ENCODE results near the gene PDE6G.
"Not testable (repeated sequence)": the region's sequence is repeated elsewhere in the genome, so short reads cannot be mapped to it uniquely, and the experiment has no call there.

The PDE6G gene

DNA sequence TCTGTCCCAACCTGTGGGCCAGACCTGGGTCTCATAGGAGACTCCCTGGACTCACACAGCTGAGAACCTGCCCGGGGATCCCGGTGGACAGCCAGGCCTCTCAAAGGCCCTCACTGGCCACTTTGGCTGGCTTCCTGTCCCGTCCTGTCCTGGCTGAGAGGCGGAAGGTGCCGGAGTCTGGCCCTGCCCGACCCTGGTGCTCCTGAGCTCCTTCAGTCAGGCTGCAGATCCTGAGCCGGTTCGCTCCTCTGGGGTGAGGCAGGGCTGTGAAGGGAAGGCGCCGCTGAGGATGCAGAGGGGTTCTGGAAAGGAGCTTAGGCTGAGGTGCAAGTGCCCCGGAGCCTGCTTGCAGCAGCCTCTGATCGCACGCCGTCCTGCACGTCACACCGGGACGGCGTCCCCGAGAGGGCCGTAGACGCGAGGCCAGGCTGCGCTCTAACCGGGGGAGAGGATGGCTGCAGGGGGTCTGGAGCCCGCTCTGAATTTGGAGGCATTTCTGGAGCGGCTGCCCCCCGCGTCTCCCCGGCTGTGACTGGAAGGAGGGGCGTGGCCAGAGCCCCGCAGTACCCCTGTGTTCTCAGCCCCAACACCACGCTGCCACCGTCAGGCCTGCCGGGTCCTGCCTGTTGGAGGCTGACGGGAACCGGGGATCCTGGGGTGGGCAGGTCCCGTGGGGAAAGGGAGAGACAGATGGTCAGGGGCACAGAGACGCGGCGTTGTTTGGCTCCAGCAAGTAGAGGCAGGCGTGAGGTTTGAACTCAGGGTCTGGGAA, 31.6 kb upstream of the PDE6G start:
- peak; percentile 84 for DNase-seq

DNA sequence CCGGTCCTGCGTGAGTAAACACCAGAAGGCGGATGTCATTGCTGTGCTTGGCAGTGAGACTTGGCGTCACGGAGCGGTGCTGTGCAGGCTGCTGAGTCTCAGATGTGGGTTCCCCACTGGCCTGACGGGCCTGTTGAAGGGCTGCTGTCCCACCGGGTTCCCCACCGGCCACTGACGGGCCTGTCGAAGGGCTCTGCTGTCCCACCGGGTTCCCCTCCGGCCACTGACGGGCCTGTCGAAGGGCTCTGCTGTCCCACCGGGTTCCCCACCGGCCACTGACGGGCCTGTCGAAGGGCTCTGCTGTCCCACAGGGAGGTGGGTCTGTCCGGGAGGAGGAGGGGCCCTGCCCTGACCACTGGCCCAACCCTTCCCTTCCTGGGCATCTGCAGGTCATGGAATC, 30.3 kb upstream of the PDE6G start:
- no peak for DNase-seq

DNA sequence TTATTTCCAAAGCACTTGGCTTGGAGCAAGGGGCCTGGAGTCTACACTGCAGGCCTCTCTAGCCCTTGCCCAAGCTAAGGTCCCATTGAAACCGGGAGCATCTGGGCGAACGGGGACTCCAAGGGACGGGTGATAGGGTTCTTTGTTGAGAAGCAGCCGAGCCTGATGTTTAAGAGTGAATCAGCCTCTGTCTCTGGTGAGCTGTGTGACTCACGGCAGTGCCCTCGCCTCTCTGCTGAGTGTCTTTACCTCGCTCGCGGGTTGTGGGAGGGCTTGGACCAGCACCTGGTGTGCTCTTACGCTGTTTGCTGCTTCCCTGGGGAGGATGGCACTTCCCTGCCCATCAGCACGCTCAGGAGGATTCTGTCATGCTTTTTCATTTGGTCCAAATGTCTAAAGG, 28.8 kb upstream of the PDE6G start:
- DNase-seq, result no peak

DNA sequence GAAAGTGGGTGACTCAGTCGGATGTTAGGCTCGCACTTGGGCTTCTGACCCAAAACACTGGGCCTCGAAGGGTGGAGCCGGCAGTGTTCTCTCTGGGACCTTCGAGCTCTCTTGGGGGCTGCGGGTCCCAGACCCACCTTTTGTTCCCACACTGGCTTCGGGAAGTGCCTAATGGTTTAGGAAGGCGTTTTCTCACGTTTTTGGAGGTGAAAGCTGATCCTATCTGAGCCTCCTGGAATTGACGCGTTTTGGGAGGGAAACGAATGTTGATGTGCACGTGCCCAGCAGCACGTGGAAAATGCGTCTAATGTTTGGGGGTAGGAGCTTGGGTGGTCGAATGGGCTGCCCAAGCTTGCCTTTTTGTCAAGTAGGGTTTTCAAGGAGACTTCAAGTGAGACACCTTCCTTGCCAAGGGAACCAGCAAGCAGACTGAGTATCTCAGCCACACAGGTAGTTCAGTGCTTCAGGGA, 28.1 kb upstream of the PDE6G start:
- no peak for DNase-seq

DNA sequence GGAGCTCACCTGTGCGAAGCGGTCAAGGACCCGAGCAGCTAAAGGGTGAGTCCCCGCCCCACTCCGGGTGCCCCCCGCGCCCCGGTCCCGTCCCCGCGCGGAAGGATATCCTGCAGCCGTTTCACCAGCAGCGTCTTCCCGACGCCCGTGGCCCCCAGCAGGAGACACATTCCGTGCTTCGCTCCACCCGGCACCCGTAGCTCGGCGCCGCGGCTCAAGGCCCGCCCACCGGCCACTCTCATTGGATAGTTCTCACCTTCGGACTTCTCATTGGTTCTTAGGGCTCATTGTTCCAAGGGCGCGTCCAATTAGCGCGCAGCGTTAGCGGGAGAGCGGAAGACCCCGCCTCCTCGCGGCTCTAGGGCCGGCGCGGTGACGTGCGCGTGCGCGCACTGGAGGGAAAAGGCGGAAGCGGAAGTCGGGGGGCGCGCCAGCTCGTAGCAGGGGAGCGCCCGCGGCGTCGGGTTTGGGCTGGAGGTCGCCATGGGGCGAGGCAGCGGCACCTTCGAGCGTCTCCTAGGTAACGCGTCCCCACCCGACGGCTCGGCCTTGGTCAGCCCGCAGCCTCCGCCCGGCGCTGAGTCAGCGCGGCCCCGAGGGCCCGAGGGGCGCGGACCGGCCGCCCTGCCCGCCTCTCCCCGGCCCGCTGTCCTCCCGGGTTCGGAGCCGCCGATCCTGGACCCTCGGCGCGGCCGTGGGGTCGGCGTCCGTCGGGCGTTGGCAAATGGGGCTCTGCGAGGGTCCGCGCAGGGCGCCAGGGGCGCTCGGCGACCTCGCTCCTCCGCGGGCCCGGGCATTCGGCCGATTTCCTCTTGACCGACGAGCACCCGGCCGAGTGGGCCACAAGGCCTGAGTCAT, 27.5 kb upstream of the PDE6G start, which contains the start of the genes ARL16 and HGS:
ARL16 (minus strand) TSS at position 214 of the 858 bp plus-strand sequence; CDS start at position 170, 44 bp downstream.
HGS (plus strand) TSS at position 428 of the 858 bp plus-strand sequence; CDS start at position 484, 56 bp downstream.
- peak; percentile 98 for DNase-seq

DNA sequence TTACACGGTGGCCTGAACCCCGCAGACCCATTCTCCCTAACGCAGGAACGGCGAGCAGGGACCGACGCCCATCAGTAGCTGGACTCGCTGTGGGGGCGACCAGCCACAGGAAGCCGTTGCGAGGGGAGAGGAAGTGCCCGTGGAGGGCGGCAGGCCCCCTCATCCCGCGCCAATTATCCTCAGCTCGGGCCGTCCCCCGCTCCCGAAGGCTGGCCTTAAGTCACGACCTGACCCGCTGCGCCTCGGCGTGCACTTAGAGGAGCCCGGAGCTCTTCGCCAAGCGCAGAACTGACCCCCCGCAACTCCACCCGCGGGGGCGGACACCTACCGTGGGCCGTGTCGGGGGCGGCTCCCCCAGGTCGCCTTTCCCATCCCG, 26.9 kb upstream of the PDE6G start:
- DNase-seq, result no peak

DNA sequence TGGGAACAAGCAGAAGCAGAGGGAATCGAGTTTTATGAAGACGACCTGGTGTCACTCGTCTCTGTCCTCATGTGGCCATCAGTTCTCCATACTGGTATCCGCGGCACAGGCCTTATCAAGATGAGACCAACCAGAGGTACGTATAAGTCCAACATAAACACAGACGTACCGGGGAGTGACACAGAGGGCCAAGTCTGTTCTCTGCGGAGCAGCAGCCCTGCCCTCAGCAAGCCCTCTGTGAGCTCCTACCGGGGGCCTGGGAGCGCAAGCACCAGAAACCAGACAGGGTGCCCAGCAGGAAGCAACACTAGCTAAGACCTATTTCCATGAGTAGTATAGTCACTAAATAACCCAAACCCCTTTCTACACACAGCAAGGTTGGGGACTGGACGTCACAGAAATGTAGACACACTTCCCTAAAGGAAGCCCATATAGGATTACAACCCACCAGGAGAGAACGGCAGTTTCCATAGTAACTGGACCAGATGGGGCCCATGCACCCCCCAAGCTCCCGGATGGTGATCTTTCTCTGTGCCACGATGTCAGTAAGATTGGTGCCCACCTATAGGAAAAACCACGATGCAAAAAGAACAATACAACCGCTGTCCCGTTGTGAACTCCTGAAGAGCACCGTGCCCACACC, 26.3 kb upstream of the PDE6G start:
- DNase-seq, result no peak

DNA sequence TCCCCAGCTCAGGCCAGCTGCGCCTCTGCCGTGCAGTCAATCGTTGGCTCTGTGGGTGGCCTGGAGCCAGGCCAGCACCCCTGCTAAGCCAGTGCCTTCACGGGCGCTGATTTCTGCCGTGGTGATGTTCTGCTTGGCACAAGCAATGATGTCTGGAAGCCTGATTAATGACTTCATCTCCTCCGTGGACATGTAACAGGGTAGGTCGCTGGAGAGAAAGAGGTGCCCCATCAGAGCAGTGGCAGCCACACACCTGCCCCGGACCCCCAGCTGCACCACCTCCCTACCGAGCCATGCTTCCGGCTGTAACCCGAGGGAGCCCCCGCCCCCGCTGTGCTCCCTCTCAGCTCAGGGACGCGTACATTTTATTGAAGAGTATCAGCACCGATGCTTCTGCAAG, 25.3 kb upstream of the PDE6G start:
- no peak for DNase-seq

DNA sequence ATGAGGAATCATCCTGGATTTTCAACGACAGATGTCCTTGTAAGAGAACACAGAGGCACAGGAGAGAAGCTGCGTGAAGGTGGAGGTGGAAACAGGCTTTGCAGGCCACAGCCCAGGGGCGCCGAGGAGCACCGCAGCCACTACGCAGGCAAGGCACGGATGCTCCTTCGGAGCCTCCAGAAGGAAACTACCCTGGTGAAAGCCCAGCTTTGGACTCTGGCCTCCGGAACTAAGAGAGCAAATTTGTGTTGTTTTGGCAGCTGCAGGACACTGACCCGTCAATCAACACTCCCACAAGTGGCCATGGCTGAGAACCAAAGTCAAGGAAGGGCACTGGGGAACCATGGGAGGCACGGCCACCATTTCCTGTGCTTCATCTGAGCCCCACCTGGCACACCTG, 23.8 kb upstream of the PDE6G start:
- DNase-seq, result no peak

DNA sequence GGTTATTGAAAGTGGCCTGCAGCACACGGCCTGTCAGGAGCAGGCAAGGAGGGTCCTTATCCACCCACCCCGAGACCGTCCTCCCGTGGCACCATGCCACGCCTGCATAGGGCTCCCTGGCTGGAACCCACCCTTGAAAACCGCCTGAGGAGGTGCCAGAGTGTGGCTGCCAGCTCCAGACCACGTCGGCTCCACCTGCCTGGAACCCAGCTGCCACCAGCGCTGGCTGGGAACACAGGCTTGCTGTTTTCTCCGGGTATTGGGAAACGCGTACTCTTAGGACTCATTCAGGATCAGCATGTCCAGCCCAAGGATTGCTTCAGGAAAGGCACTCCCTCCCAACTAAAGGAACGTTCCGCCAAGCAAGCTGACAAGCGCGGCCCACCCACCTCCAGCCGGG, 20.6 kb upstream of the PDE6G start:
- no peak for DNase-seq

DNA sequence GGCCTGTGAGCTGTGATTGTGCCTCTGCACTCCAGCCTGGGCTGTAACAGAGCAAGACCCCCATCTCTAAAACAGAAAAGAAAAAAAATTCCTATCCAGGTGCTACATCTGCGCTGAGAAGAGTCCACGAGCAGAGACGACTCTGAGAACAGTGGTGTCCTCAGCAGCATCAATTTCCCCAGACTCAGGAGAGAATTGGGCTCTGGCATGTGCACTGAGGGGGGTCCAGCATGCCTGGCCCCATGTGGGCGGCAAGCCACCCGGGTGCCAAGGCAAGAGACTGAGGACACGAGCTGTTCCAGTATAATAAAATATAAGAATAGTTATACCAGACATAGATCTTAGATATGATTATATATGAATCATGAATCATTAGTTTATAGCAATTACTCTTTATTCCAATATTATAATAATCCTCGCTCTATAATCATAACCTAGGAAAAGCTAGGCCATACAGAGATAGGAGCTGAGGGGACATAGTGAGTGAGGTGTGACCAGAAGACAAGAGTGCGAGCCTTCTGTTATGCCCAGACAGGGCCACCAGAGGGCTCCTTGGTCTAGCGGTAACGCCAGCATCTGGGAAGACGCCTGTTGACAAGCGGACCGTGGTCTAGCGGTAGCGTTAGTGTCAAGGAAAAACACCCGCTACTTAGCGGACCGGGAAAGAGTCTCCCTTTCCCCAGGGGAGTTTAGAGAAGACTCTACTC, 19.3 kb upstream of the PDE6G start:
- DNase-seq, result not testable (repeated sequence)

DNA sequence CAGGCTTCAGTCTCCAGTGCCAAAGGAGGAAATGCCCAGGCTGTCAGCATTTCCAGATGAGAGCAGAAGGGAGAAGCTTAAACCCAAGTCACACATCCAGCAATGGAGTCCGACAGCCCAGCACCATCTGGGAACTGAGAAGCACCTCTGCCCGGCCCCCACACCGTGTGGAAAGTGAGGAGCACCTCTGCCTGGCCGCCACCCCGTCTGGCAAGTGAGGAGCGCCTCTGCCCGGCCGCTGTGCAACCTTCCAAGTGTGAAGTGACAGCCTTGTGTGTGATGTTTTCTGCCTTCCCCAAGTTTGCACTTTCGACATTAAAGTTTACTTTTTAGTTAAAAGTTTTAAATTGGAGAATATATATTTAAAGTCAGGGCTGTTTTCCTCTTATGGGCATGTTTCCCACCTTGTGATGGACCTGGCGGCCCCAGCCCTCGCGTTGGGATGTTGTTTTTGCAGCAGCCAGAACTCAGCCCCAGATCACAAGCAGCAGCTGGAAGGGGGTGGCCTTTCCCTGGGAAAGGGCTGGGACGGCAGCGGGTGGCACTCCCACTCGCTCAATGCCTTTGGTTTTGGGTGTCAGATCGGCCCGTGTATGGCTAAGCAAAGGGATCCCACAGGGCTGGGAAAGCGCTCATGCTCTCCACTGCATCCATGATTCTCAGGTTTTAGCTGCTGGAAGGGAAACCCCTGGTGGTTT, 17.4 kb upstream of the PDE6G start:
- no peak for DNase-seq

DNA sequence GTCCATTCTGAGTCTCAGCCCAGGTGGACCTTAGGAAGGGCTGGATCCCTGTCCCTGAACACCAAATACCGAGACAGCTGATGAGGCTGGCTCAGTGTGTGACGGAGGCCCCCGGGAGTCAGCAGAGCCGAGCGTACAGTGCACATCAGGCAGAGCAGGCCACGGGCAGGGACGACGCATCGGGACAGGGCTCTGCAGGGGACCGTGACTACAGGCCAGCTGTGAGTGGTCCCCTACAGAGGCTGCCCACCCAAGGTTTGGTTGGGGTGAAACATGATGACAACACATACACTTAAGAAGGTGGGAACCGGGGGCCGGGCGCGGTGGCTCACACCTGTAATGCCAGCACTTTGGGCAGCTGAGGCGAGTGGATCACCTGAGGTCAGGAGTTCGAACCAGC, 16.6 kb upstream of the PDE6G start:
- DNase-seq, result no peak

DNA sequence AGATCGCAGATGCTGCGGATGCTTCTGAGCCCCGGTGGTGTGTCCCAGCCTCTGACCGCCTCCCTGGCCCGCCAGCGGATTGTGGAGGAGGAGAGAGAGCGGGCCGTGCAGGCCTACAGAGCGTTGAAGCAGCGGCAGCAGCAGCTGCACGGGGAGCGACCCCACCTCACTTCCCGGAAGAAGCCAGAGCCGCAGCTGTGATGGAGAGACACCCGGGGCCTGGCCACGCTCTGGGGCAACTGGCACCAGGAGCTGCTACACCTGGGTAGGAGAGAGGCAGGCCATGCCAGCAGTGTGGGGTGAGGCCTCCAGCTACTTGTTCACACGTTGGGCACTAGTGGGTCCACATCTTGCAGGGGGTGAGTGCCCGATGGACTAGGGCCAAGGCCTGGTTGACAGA, 16.2 kb upstream of the PDE6G start:
- DNase-seq, result no peak

DNA sequence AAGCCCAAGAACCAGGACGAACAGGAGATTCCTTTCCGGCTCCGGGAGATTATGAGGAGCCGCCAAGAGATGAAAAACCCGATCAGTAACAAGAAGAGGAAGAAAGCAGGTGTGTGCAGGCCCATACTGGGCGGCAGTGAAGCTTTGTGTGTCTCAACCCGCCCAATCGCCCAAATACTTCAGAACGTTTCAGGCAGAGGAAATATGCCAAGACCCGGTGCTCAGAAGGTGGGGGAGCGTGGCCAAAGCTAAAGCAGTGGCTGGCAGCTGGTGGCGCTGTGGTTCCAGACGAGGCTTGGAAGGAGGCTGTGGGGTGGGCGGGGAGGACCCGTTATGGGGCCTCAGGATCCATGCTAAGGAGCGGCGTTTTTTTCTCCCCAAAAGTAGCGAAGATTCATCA, 11.4 kb upstream of the PDE6G start:
- DNase-seq, result no peak

DNA sequence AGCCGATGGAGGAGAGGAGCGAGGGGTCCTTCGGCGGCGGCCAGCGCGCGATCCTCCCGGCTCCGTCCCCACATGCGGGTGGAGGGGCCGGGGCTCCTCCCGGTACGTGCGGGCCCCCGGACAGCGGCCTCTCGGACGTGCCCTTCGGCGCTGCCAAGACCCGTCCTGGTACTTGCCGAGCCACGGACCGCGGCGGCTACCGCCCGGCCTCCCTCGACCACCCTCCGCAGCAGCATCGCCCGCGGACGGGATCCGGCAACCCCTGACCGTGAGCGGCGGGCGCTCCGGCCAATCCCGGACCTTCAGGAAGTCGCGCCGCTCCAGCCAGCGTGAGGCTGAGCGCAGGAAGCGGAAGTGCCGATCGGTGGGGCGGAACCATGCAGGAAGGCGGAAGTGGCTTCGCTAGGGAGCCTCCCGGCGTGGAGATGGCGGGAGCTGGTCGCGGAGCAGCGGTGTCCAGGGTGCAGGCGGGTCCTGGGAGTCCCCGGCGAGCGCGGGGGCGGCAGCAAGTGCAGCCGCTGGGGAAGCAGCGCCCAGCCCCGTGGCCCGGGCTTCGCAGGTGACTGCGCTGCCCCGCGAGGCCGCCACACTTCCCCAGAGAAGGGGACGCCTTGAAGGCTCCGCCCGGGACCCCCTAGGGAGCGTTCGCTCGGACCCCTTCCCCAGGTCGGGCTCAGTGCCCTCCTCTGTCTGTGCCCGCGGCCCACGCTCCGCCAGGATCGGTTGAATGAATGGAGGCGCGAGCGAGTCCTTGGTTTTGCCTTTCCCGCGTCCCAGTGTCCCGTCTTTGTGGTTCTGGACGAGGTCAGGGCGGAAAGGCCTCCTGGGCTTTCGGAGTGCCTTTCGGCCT, 10.2 kb upstream of the PDE6G start, which contains the start of the genes CCDC137 and OXLD1:
CCDC137 (plus strand) TSS at position 396 of the 850 bp plus-strand sequence; CDS start at position 426, 30 bp downstream.
OXLD1 (minus strand) TSS at position 264 of the 850 bp plus-strand sequence; CDS start at position 236, 28 bp downstream.
- peak; percentile 82 for DNase-seq

DNA sequence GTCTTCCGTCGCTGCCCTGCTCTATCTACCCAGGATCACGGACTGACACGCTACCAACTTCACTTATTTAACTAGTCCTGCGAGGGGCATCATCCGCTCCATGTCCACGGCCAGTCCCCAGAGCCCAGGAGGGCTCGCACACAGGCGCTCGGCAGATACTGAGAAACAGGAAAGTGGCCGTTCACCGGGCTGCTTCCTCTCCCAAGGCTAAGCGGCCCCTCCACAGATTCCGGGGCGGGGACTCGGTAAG, 9.7 kb upstream of the PDE6G start:
- no peak for DNase-seq

DNA sequence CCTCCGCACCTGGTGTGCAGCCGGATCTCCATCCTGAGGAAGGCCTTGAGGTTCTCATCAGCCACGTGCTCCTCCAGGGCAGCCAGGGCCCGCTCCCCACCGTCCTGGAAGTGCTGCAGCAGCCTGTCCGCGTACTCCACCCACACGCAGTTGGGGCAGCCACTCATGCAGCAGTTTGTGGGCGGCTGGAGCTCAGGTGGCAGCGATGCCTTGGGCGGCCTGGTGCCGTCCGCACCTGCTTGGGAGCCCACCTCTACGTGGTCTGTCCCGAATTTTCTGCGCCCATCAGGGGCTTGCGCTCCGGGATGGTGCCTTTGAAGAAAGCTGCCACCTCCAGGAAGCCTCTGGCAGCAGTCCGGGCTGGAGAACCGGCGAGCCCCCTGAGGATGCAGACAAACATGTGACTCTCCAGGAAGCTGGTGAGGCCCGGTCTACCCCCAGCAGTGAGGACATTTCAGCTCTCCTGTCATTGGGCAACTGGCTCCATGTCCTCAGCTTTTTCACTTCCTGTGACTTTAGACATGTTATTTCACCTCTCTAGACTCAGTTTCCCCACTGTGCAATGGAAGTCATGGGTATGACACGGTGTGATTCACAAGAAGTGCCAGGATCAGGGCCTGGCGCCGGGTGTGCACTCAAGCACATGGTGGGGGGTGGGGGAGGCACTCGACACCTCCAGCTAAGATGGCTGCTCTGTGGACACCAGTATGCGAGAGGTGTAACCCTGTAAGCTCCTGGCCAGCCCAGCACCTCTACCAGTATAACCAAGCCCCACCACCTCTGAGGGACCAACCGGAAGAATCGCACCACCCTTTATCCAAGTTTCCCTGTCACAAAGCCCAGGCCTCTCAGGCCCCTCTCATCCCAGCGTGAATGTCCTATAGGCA, 9.1 kb upstream of the PDE6G start:
- DNase-seq, result no peak

DNA sequence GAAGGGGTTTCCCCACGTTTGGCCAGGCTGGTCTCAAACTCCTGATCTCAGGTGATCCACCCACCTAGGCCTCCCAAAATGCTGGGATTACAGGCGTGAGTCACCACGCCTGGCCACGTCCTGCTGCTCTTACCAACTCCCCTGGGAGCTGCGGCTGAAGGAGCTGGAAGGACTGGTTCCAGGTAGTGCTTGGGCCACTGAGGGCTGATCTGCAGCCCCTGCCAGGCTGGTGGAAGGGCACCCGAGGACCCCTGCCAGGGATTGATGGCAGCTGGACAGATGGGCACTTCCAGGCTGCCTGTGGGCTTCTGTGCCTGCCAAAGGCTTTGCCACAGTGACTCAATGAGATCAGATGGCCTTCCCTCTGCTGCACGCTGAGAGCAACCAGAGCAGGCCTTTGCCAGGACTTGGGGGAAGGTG, 7.7 kb upstream of the PDE6G start:
- DNase-seq, result no peak

DNA sequence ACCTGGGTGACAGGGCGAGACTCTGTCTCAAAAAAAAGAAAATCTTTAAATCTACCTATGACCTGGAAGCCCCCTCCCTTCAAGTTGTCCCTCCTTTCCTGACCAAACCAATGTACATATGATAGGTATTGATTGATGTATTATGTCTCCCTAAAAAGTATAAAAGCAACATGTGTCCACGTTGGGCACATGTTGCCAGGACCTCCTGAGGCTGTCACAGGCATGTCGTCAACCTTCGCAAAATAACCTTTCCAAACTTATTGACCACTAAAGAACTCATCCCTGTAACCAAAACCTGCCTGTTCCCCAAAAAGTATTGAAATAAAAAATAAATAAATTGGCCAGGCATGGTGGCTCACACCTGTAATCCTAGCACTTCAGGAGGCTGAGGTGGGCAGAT, 5.7 kb upstream of the PDE6G start:
- DNase-seq, result no peak

Measured in NCI-H1694 (cell line).